Loucy (cell line): ENCODE measurements around the gene MVP.
A peak's percentile ranks its signal among the peaks of the same experiment; 100 is the strongest.

Experiments used
- H2AFZ ChIP-seq: fragments of 200-600 bp; sonication (generic); 2 replicates; pipeline ENCODE4 v1.6.0; 2016; ENCODE audit warnings: antibody characterized with exemption, mild to moderate bottlenecking, low read length, moderate library complexity
- H3F3A ChIP-seq: fragments of 200-600 bp; 2 replicates; pipeline ENCODE4 v1.6.0; 2016; ENCODE audit warnings: antibody characterized with exemption, low read depth, mild to moderate bottlenecking
- H3K27me3 ChIP-seq: fragments of 200-600 bp; sonication (generic); 2 replicates; pipeline ENCODE4 v1.6.1; 2014; ENCODE audit warnings: low read length, mild to moderate bottlenecking; ENCODE audit not compliant: insufficient read depth, poor library complexity, severe bottlenecking
- H3K36me3 ChIP-seq: fragments of 200-600 bp; sonication (generic); 2 replicates; pipeline ENCODE4 v1.6.1; 2016; ENCODE audit warnings: low read length; ENCODE audit not compliant: insufficient read depth
- H3K4me1 ChIP-seq: fragments of 200-600 bp; sonication (generic); 2 replicates; pipeline ENCODE4 v1.5.1; 2014; ENCODE audit warnings: low read length, mild to moderate bottlenecking; ENCODE audit not compliant: insufficient read depth, poor library complexity, severe bottlenecking
- H3K4me2 ChIP-seq: fragments of 200-600 bp; sonication (generic); 2 replicates; pipeline ENCODE4 v1.6.0; 2014; ENCODE audit warnings: antibody characterized with exemption, low read length, low read depth, mild to moderate bottlenecking; ENCODE audit not compliant: poor library complexity, severe bottlenecking
- H3K4me3 ChIP-seq: fragments of 200-600 bp; sonication (generic); 2 replicates; pipeline ENCODE4 v1.5.1; 2014; ENCODE audit warnings: low read length, mild to moderate bottlenecking, mixed read lengths; ENCODE audit not compliant: poor library complexity, severe bottlenecking
- H3K79me2 ChIP-seq: fragments of 200-600 bp; sonication (generic); 2 replicates; pipeline ENCODE4 v1.6.1; 2014; ENCODE audit warnings: low read length; ENCODE audit not compliant: insufficient read depth
- H3K9ac ChIP-seq: fragments of 200-600 bp; sonication (generic); 2 replicates; pipeline ENCODE4 v1.6.0; 2014; ENCODE audit warnings: mild to moderate bottlenecking, low read depth, low read length, moderate library complexity; ENCODE audit not compliant: poor library complexity, severe bottlenecking
- H3K9me2 ChIP-seq: fragments of 200-600 bp; sonication (generic); replicated peaks from 2 replicates; pipeline ENCODE4 v1.6.1; 2016; ENCODE audit warnings: low read depth, low read length, mixed read lengths
- H3K9me3 ChIP-seq: fragments of 200-600 bp; sonication (generic); 2 replicates; pipeline ENCODE4 v1.6.1; 2014; ENCODE audit warnings: mild to moderate bottlenecking, antibody characterized with exemption, low read length, low read depth; ENCODE audit not compliant: insufficient read depth
- H4K20me1 ChIP-seq: fragments of 200-600 bp; sonication (generic); 2 replicates; pipeline ENCODE4 v1.6.0; 2014; ENCODE audit warnings: antibody characterized with exemption, low read length, mild to moderate bottlenecking; ENCODE audit not compliant: insufficient read depth, poor library complexity, severe bottlenecking
- EZH2phosphoT487 ChIP-seq: fragments of 200-600 bp; IDR thresholded peaks from 2 replicates; pipeline ENCODE4 v1.6.1; 2018; ENCODE audit warnings: antibody characterized with exemption, mild to moderate bottlenecking, moderate library complexity, borderline replicate concordance
- TF ChIP-seq, protein P1 (sequence below): fragments of 200-600 bp; sonication (generic); conservative IDR thresholded peaks from 2 replicates; pipeline ENCODE4 v1.5.1; 2014; ENCODE audit warnings: mild to moderate bottlenecking, antibody characterized with exemption, low read length

Gene MVP

DNA sequence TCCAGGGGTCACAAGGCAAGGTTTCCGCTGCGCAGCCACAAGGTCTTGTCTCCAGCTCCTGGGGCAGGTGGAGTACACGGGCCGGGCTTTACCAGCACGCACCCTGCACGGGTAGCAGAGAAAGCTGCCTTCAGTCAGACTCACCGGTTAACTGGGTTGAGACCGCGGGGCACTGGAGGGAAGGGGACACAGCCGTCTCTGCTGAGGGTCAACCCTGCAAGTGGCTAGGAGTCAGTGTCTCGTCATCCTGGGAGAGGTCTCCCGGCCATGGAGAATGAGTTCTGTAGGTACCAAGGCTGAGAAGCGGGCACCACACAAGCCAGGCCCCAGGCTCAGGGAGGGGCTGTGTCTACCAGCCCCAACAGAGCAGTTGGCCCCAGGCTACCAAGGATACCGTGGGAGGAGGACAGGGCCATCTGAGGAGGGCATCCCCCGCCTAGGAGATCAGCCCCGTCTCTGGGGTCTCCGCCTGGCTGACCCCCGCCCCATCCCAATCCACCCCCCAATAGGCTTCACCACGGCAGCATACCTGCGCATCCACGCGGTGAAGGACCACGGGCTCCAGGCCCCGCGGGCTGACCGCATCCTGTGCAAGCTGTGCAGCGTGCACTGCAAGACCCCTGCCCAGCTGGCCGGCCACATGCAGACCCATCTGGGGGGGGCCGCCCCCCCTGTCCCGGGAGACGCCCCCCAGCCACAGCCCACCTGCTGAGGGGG is 11.1 kb upstream of the MVP start:
- H3K36me3 ChIP-seq, result peaks cover 35% of the 10 kb centered on the region
- peak overlapping the region; percentile 97 for H3K4me3 ChIP-seq
- H3K9me2 ChIP-seq, result no peaks in the 10 kb centered on the region
- peaks cover 47% of the 10 kb centered on the region for H3K79me2 ChIP-seq
- H3K27me3 ChIP-seq, result no peaks in the 10 kb centered on the region
- peaks cover 35% of the 10 kb centered on the region for H4K20me1 ChIP-seq
- peak overlapping the region; percentile 89 for H3K9ac ChIP-seq
- no peak for TF ChIP-seq EZH2phosphoT487
- TF ChIP-seq, protein P1, sequence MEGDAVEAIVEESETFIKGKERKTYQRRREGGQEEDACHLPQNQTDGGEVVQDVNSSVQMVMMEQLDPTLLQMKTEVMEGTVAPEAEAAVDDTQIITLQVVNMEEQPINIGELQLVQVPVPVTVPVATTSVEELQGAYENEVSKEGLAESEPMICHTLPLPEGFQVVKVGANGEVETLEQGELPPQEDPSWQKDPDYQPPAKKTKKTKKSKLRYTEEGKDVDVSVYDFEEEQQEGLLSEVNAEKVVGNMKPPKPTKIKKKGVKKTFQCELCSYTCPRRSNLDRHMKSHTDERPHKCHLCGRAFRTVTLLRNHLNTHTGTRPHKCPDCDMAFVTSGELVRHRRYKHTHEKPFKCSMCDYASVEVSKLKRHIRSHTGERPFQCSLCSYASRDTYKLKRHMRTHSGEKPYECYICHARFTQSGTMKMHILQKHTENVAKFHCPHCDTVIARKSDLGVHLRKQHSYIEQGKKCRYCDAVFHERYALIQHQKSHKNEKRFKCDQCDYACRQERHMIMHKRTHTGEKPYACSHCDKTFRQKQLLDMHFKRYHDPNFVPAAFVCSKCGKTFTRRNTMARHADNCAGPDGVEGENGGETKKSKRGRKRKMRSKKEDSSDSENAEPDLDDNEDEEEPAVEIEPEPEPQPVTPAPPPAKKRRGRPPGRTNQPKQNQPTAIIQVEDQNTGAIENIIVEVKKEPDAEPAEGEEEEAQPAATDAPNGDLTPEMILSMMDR, result no peak
- H2AFZ ChIP-seq, result no peak overlapping the region
- H3K4me1 ChIP-seq, result peaks cover 42% of the 10 kb centered on the region
- H3K4me2 ChIP-seq, result peak overlapping the region; percentile 97
- H3K9me3 ChIP-seq, result no peaks in the 10 kb centered on the region
- peaks cover 7% of the 10 kb centered on the region for H3F3A ChIP-seq

DNA sequence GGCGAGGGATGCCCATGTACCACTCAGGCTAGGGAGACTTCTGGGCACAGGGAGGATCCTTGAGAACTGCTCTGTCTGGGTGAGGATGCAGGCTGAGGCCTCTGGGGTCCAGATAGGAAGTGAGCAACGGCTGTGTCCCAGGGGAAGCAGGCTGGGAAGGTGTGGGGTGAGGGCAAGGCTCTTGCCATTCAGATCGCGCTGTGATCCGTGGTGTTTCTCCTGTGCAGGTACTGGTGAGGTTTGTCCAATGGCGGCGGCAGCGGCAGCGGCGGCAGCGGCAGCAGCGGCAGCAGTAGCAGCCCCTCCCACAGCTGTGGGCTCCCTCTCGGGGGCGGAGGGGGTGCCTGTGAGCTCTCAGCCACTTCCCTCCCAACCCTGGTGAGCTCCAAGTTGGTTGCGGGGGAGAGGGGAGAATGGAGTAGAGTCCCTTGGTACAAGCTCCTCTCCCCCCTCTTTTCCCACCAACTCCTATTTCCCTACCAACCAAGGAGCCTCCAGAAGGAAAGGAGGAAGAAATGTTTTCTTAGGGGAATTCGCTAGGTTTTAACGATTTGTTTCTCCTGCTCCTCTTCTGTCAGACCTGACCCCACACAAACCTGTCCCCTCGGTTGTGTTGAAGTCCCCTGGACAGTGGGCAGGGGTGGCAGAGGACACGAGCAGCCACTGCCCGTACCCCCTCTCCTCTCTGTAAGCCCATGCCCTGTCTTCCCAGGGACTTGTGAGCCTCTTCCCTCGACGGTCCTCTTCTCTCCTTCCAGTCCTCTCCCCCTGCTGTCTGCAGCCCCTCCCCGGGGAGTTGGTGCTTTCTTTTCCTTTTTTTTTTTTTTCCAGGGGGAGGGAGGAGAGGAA is 10.2 kb upstream of the MVP start:
- peak overlapping the region; percentile 89 for H3K9ac ChIP-seq
- H3K36me3 ChIP-seq, result peaks cover 33% of the 10 kb centered on the region
- H3F3A ChIP-seq, result peaks cover 9% of the 10 kb centered on the region; the same call in 1 of the 2 replicates
- H3K27me3 ChIP-seq, result no peaks in the 10 kb centered on the region
- no peaks in the 10 kb centered on the region for H3K9me2 ChIP-seq
- H3K9me3 ChIP-seq, result no peaks in the 10 kb centered on the region
- no peak for TF ChIP-seq EZH2phosphoT487
- TF ChIP-seq, protein P1, result no peak
- H3K4me1 ChIP-seq, result peaks cover 43% of the 10 kb centered on the region
- no peak overlapping the region for H2AFZ ChIP-seq
- peaks cover 35% of the 10 kb centered on the region for H4K20me1 ChIP-seq
- peak overlapping the region; percentile 97 for H3K4me3 ChIP-seq
- peaks cover 50% of the 10 kb centered on the region for H3K79me2 ChIP-seq
- peak overlapping the region; percentile 97 for H3K4me2 ChIP-seq

DNA sequence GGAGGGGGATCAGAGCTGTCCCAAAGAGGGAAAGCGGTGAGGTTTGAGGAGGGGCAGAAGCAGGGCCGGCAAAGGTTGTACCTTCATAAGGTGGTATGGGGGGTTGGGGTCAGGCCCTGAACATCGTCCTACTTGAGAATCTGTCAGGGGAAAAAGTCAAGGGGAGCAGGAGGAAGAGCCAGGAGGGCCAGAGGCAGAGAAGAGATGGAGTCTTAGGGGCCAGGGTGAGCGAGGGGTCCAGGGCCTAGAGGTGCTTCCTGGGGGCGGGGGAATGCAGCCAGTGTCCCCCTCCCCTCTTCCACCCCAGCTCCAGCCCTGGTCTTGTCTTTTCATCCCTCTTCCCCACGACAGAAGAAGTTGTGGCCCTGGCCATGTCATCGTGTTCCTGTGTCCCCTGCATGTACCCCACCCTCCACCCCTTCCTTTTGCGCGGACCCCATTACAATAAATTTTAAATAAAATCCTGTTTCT is 9.5 kb upstream of the MVP start:
- H3K4me1 ChIP-seq, result peaks cover 47% of the 10 kb centered on the region
- no peak overlapping the region for H3K9ac ChIP-seq
- H3K9me2 ChIP-seq, result no peaks in the 10 kb centered on the region
- no peaks in the 10 kb centered on the region for H3K27me3 ChIP-seq
- peak overlapping the region; percentile 97 for H3K4me2 ChIP-seq
- no peak overlapping the region for H2AFZ ChIP-seq
- peaks cover 33% of the 10 kb centered on the region for H3K36me3 ChIP-seq
- TF ChIP-seq EZH2phosphoT487, result no peak
- TF ChIP-seq, protein P1, result no peak
- H3K4me3 ChIP-seq, result no peak overlapping the region
- peaks cover 10% of the 10 kb centered on the region; the same call in 1 of the 2 replicates for H3F3A ChIP-seq
- peaks cover 35% of the 10 kb centered on the region for H4K20me1 ChIP-seq
- peaks cover 53% of the 10 kb centered on the region for H3K79me2 ChIP-seq
- H3K9me3 ChIP-seq, result no peaks in the 10 kb centered on the region
